ENCODE results near the gene THRB. TPM values are rescaled to one million over a fixed set of nuclear protein-coding genes. Genes with fewer than 3 reads are reported as not detected.

THRB gene
- total and polyA plus RNA-seq, 5 experiments from 2014 or later: not detected

- Mint-ChIP-seq H3K4me1 (no peaks in the 10 kb centered on the region), H3K27ac (no peak overlapping the region), H3K4me3 (no peak overlapping the region), H3K36me3 (no peaks in the 10 kb centered on the region), H3K9me3 (no peaks in the 10 kb centered on the region), H3K27me3 (peaks cover 0 to 8% (median 0%) of the 10 kb centered on the region in 5 donors)
- POLR2A ChIA-PET: no interaction called here
- ATAC-seq: no peak
- DNase-seq: no peak
These were observed 191.4 kb downstream of the THRB start for GRCh38 chr3:24303057-24303754.

DNA sequence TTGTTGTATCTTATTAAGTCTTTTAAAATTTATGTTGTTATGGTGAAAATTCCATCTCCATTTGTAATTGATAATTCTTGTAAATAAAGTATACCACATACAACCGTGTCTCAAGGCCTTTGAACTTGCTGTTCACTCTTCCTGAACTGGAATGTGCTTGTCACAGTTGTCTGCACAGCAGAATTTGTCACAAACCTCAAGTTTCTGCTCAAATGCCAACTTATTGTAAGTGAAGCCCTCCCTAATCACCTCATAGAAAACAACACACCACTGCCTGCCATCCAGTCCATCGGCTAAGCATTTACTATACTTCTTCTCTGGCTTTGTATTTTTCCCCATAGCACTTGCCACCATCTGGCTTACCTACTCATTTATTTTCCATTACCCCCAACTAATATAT lies 192.3 kb downstream of the THRB start:
- no peaks in the 10 kb centered on the region for H3K9me3 Mint-ChIP-seq
- DNase-seq: no peak
- ATAC-seq: no peak
- H3K4me3 Mint-ChIP-seq: no peak overlapping the region
- POLR2A ChIA-PET: no interaction called here
- no peaks in the 10 kb centered on the region for H3K36me3 Mint-ChIP-seq
- peaks cover 0 to 4% (median 0%) of the 10 kb centered on the region in 5 donors for H3K27me3 Mint-ChIP-seq
- H3K27ac Mint-ChIP-seq: no peak overlapping the region
- H3K4me1 Mint-ChIP-seq: no peaks in the 10 kb centered on the region

GRCh38 chr3:24300949-24301348 lies 193.7 kb downstream of the THRB start:
- no peak for ATAC-seq
- H3K27ac Mint-ChIP-seq: no peak overlapping the region
- POLR2A ChIA-PET: no interaction called here
- no peaks in the 10 kb centered on the region for H3K4me1 Mint-ChIP-seq
- H3K4me3 Mint-ChIP-seq: no peak overlapping the region
- peaks cover 0 to 4% (median 0%) of the 10 kb centered on the region in 5 donors for H3K27me3 Mint-ChIP-seq
- no peak for DNase-seq
- H3K36me3 Mint-ChIP-seq: no peaks in the 10 kb centered on the region
- no peaks in the 10 kb centered on the region for H3K9me3 Mint-ChIP-seq

DNA sequence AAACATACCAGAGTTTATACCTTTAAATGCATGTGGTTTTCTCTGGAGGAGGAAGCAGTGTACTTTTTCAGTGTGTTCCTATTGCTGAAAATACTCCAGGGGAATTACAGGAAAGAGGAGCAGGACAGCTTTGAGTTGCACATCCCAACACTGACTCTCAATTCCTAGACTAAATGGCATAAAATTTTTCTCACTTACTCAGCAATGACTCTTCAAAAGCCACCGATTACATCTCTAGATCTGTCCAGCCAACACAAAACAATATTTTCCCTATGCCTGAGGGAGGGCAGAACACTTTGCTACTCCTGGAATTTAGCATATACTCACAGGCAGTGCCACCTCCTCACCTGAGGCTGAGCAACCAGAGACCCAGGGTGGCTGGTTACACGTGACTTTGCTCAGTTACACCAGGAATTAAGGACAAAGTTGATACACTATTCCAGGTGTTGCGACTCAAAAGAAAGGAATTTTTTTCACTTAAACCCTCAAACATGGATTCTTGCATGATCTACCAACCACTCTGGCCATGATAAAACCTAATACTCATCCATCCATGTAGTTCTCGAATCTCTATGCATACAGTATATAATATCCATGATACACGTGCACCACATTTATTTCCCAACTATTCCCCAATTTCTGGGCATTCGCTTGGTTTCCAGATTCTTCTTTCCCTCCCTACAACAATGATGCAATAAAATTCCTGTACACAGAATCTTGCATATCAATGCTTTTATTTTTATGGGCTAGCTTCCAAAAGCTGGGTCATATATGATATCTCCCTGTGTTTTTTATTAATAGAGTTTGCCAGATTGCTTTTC lies 194.6 kb downstream of the THRB start:
- ATAC-seq (no peak), DNase-seq (no peak)
- Mint-ChIP-seq H3K27me3 (peaks cover 0 to 4% (median 0%) of the 10 kb centered on the region in 5 donors), H3K9me3 (no peaks in the 10 kb centered on the region), H3K4me1 (no peaks in the 10 kb centered on the region), H3K4me3 (no peak overlapping the region), H3K27ac (no peak overlapping the region), H3K36me3 (no peaks in the 10 kb centered on the region)
- POLR2A ChIA-PET: no interaction called here

- ATAC-seq: no peak
- Mint-ChIP-seq H3K27me3 (peaks cover 0 to 4% (median 0%) of the 10 kb centered on the region in 5 donors), H3K9me3 (no peaks in the 10 kb centered on the region), H3K4me3 (no peak overlapping the region), H3K36me3 (no peaks in the 10 kb centered on the region), H3K4me1 (no peaks in the 10 kb centered on the region), H3K27ac (no peak overlapping the region)
- no peak for DNase-seq
- POLR2A ChIA-PET: no interaction called here
These were observed 195.3 kb downstream of the THRB start for GRCh38 chr3:24299246-24299805.

DNA sequence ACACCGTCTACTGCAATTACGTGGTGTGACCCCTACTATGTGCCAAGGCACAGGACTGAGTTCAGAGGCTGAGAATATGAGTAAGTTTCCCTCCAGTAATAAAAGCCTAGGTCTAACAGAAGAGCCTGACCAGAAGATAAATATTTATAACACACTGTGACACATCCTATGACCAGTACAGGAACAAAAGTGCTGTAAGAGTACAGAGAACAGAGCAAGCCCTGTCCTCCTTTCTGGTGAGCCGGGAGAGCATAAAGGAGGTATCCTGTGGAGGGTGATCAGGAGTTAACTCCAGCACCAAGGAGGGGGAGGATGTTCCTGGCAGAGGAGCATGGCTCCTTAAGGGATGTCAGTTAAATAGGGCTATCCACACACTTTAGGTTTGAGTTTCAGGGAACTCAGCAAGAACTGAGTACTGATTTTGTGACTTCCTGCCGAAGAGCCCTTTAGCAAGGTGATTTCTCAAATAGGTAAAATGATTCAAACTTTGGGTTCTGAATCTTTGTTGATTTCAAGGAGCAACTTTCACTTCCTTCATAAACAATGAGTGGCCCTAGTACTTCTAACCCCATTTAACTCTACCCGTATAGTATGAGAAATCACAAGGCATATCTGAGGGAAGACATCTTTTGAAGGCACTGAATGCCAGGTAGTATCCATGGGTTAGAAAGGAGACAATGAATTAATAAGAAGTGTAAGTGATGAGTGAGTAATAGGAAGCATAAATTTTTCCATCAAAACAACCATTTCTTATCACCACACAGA lies 198.0 kb downstream of the THRB start:
- Mint-ChIP-seq H3K9me3 (peaks cover 0 to 2% (median 0%) of the 10 kb centered on the region in 9 donors), H3K4me1 (no peaks in the 10 kb centered on the region), H3K36me3 (no peaks in the 10 kb centered on the region), H3K27ac (no peak overlapping the region), H3K27me3 (peaks cover 0 to 4% (median 0%) of the 10 kb centered on the region in 5 donors), H3K4me3 (no peak overlapping the region)
- POLR2A ChIA-PET: no interaction called here
- ATAC-seq (no peak), DNase-seq (no peak)

GRCh38 chr3:24294150-24294549 lies 200.5 kb downstream of the THRB start:
- no peaks in the 10 kb centered on the region for H3K4me1 Mint-ChIP-seq
- DNase-seq (no peak), ATAC-seq (no peak)
- no peaks in the 10 kb centered on the region for H3K27me3 Mint-ChIP-seq
- POLR2A ChIA-PET: no interaction called here
- H3K9me3 Mint-ChIP-seq: peaks cover 0 to 2% (median 0%) of the 10 kb centered on the region in 9 donors
- H3K36me3 Mint-ChIP-seq: no peaks in the 10 kb centered on the region
- H3K4me3 Mint-ChIP-seq: no peak overlapping the region
- no peak overlapping the region for H3K27ac Mint-ChIP-seq

GRCh38 chr3:24291646-24292045 lies 203.0 kb downstream of the THRB start:
- Mint-ChIP-seq H3K4me1 (no peaks in the 10 kb centered on the region), H3K9me3 (peaks cover 0 to 2% (median 0%) of the 10 kb centered on the region in 9 donors), H3K27ac (no peak overlapping the region), H3K27me3 (peaks cover 0 to 3% (median 0%) of the 10 kb centered on the region in 5 donors), H3K36me3 (no peaks in the 10 kb centered on the region), H3K4me3 (no peak overlapping the region)
- POLR2A ChIA-PET: no interaction called here
- no peak for DNase-seq
- no peak for ATAC-seq

DNA sequence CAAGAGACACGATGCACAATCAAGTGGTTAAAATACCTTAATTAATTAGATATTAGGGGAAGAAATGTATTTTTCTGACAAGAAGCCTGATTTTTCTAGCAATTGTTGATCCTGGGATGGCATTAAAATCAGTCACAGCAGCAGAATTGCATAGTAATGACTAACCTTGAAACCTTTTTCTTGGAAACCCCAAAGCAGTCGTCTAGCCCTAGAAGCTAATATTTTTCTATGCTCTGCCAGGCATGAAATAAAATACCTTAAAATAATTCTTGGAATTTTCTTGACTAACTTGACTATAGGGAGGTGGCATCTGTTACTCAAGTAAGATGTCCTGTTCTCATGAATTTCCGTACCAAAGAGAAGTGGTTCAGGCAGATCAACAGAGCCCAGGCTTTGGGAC lies 204.1 kb downstream of the THRB start:
- no peaks in the 10 kb centered on the region for H3K36me3 Mint-ChIP-seq
- H3K27ac Mint-ChIP-seq: no peak overlapping the region
- peaks cover 0 to 11% (median 2%) of the 10 kb centered on the region in 9 donors for H3K9me3 Mint-ChIP-seq
- H3K27me3 Mint-ChIP-seq: peaks cover 0 to 3% (median 0%) of the 10 kb centered on the region in 5 donors
- H3K4me3 Mint-ChIP-seq: no peak overlapping the region
- H3K4me1 Mint-ChIP-seq: no peaks in the 10 kb centered on the region
- POLR2A ChIA-PET: no interaction called here
- ATAC-seq: no peak
- no peak for DNase-seq

GRCh38 chr3:24288496-24289236 lies 206.0 kb downstream of the THRB start:
- ATAC-seq (no peak), DNase-seq (no peak)
- H3K9me3 Mint-ChIP-seq: peaks cover 0 to 11% (median 4%) of the 10 kb centered on the region in 9 donors
- H3K4me1 Mint-ChIP-seq: no peaks in the 10 kb centered on the region
- peaks cover 0 to 3% (median 0%) of the 10 kb centered on the region in 5 donors for H3K27me3 Mint-ChIP-seq
- no peak overlapping the region for H3K4me3 Mint-ChIP-seq
- H3K36me3 Mint-ChIP-seq: no peaks in the 10 kb centered on the region
- H3K27ac Mint-ChIP-seq: no peak overlapping the region
- POLR2A ChIA-PET: no interaction called here

GRCh38 chr3:24287755-24288450 lies 206.7 kb downstream of the THRB start:
- H3K4me1 Mint-ChIP-seq: no peaks in the 10 kb centered on the region

DNA sequence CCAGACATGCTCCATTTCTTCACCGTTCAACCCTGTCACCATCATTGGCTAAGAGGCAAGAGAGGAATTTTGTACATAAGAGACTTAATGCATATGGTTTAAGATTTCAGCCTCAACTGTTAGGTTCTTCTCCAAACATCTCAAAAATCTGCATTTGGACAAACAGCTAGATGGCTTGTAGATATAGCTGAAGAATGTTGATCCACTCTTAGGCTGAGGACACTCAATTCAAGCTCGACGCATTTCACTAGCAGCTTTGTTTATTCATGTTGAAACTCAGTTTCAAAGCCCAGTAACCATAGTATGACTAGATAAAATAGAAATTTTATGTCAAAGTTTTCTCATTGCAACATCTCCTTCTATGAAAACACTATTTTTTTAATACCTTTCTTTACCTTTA lies 208.2 kb downstream of the THRB start:
- peaks cover 0 to 11% (median 4%) of the 10 kb centered on the region in 9 donors for H3K9me3 Mint-ChIP-seq
- H3K4me3 Mint-ChIP-seq: no peak overlapping the region
- H3K36me3 Mint-ChIP-seq: no peaks in the 10 kb centered on the region
- H3K27me3 Mint-ChIP-seq: peaks cover 0 to 3% (median 0%) of the 10 kb centered on the region in 5 donors
- POLR2A ChIA-PET: no interaction called here
- H3K27ac Mint-ChIP-seq: no peak overlapping the region
- no peaks in the 10 kb centered on the region for H3K4me1 Mint-ChIP-seq
- no peak for DNase-seq
- ATAC-seq: no peak

More at GRCh38 chr3:24287755-24288450, 206.7 kb downstream of the THRB start:
- Mint-ChIP-seq H3K27me3 (peaks cover 0 to 3% (median 0%) of the 10 kb centered on the region in 5 donors), H3K9me3 (peaks cover 0 to 11% (median 4%) of the 10 kb centered on the region in 9 donors), H3K4me3 (no peak overlapping the region), H3K27ac (no peak overlapping the region), H3K36me3 (no peaks in the 10 kb centered on the region)
- POLR2A ChIA-PET: no interaction called here
- ATAC-seq (no peak), DNase-seq (no peak)

All from naive thymus-derived CD8-positive, alpha-beta T cell (primary cell).